H1 (cell line): ENCODE data around the gene SLC25A40.

ENCODE experiments used
- CTCF ChIP-seq, 3 experiments: IDR thresholded peaks; 1 replicate in 2 of 3; 2 replicates in 1 of 3; pipeline versions ENCODE4 v1.5.1 to v1.6.1; 2011; ENCODE audit warnings: low read length in 3 of 3, mild to moderate bottlenecking in 3 of 3, inconsistent platforms in 2 of 3, low read depth in 1 of 3, moderate library complexity in 1 of 3; ENCODE audit not compliant: insufficient read depth in 1 of 3; ENCODE audit errors: control extremely low read depth in 1 of 3
- EZH2 ChIP-seq: fragments of 200-600 bp; sonication (generic); IDR thresholded peaks from 2 replicates; pipeline ENCODE4 v1.7.1; 2012; ENCODE audit warnings: low read depth, mild to moderate bottlenecking, moderate library complexity, low read length, inconsistent platforms; ENCODE audit not compliant: severe bottlenecking
- POLR2A ChIP-seq, 2 experiments: IDR thresholded peaks; 1 replicate in 1 of 2; 2 replicates in 1 of 2; pipeline ENCODE4 v1.6.1; 2011; ENCODE audit warnings: low read depth in 2 of 2, low read length in 2 of 2, mild to moderate bottlenecking in 2 of 2; ENCODE audit errors: control extremely low read depth in 1 of 2
- SP1 ChIP-seq: IDR thresholded peaks from 2 replicates; pipeline ENCODE4 v1.6.1; 2011; ENCODE audit warnings: low read depth, low read length
- SP2 ChIP-seq: IDR thresholded peaks from 2 replicates; pipeline ENCODE4 v1.6.1; 2012; ENCODE audit warnings: mild to moderate bottlenecking, low read length, inconsistent platforms
- SRF ChIP-seq: IDR thresholded peaks from 2 replicates; pipeline ENCODE4 v1.6.1; 2011; ENCODE audit warnings: mild to moderate bottlenecking, low read depth, low read length, moderate library complexity
- SUZ12 ChIP-seq: fragments of 200-600 bp; sonication (generic); IDR thresholded peaks from 2 replicates; pipeline ENCODE4 v1.6.1; 2012; ENCODE audit warnings: mild to moderate bottlenecking, inconsistent platforms, low read length, moderate library complexity, mixed read lengths
- TAF7 ChIP-seq: optimal IDR thresholded peaks from 2 replicates; pipeline ENCODE3; 2011; ENCODE audit warnings: low read depth, mild to moderate bottlenecking, inconsistent platforms, low read length, moderate library complexity, borderline replicate concordance

GRCh38 chr7:87806150-87806549, 70.0 kb downstream of the SLC25A40 start:
- TF ChIP-seq SUZ12 (no peak), TAF7 (no peak), CTCF (IDR thresholded peaks at IDR 0.05; ENCODE audit: control extremely low read depth in 1 of 3, insufficient read depth in 1 of 3, low read depth in 1 of 3, low read length in 3 of 3) (no peak), POLR2A (IDR thresholded peaks at IDR 0.05; ENCODE audit: control extremely low read depth in 1 of 2, low read depth in 2 of 2, low read length in 2 of 2) (no peak), SP1 (no peak), EZH2 (no peak), SRF (no peak), SP2 (no peak)
